Neural crest cell (in vitro differentiated cells): ENCODE data around the gene PRR14. TPM values are rescaled to one million over a fixed set of nuclear protein-coding genes. Genes with fewer than 3 reads are reported as not detected.

ENCODE experiments used
- DNase-seq: peaks from one replicate; pipeline ENCODE4 v3.0.0; 2021; ENCODE audit warnings: low read depth, mixed read lengths, low spot score
- H3K27ac Mint-ChIP-seq: one replicate; pipeline ENCODE4 v1.8.0; 2021; ENCODE audit warnings: mild to moderate bottlenecking, mixed read lengths; ENCODE audit not compliant: unreplicated experiment
- H3K27me3 Mint-ChIP-seq: 2 replicates; pipeline ENCODE4 v1.8.0; 2021; ENCODE audit warnings: low read depth, mild to moderate bottlenecking, mixed read lengths
- H3K36me3 Mint-ChIP-seq: 2 replicates; pipeline ENCODE4 v1.8.0; 2021; ENCODE audit warnings: low read depth, mild to moderate bottlenecking, mixed read lengths
- H3K4me1 Mint-ChIP-seq: 2 replicates; pipeline ENCODE4 v1.8.0; 2021; ENCODE audit warnings: mixed read lengths
- H3K4me3 Mint-ChIP-seq: one replicate; pipeline ENCODE4 v1.8.0; 2021; ENCODE audit warnings: mild to moderate bottlenecking, mixed read lengths
- H3K9me3 Mint-ChIP-seq: 2 replicates; pipeline ENCODE4 v1.8.0; 2021; ENCODE audit warnings: mixed read lengths
- total RNA-seq: library from RNA; stranded (reverse); gene quantifications from 2 replicates; pipeline ENCODE4 v1.2.1, GENCODE V29; 2021
- TF ChIP-seq, protein P1 (sequence below): fragments of 200-600 bp; sonication (generic); conservative IDR thresholded peaks from 2 replicates; pipeline ENCODE4 v1.5.0; 2021; ENCODE audit warnings: antibody characterized with exemption, mild to moderate bottlenecking

Gene PRR14
- total RNA-seq, 1 donor from 2014 or later: 67.0 TPM

- no peak for DNase-seq
- peaks cover 22% of the 10 kb centered on the region for H3K4me1 Mint-ChIP-seq
- TF ChIP-seq, protein P1, sequence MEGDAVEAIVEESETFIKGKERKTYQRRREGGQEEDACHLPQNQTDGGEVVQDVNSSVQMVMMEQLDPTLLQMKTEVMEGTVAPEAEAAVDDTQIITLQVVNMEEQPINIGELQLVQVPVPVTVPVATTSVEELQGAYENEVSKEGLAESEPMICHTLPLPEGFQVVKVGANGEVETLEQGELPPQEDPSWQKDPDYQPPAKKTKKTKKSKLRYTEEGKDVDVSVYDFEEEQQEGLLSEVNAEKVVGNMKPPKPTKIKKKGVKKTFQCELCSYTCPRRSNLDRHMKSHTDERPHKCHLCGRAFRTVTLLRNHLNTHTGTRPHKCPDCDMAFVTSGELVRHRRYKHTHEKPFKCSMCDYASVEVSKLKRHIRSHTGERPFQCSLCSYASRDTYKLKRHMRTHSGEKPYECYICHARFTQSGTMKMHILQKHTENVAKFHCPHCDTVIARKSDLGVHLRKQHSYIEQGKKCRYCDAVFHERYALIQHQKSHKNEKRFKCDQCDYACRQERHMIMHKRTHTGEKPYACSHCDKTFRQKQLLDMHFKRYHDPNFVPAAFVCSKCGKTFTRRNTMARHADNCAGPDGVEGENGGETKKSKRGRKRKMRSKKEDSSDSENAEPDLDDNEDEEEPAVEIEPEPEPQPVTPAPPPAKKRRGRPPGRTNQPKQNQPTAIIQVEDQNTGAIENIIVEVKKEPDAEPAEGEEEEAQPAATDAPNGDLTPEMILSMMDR: no peak
- no peaks in the 10 kb centered on the region for H3K27me3 Mint-ChIP-seq
- H3K9me3 Mint-ChIP-seq: no peaks in the 10 kb centered on the region
- H3K27ac Mint-ChIP-seq: no peak overlapping the region
- peak overlapping the region; percentile 27 for H3K4me3 Mint-ChIP-seq
- H3K36me3 Mint-ChIP-seq: peaks cover 14% of the 10 kb centered on the region
Measured at GRCh38 chr16:30665830-30666190, 15.1 kb downstream of the PRR14 start.

- peak overlapping the region; percentile 50 for H3K27ac Mint-ChIP-seq
- H3K36me3 Mint-ChIP-seq: peaks cover 9% of the 10 kb centered on the region
- TF ChIP-seq, protein P1: no peak
- peaks cover 13% of the 10 kb centered on the region for H3K4me1 Mint-ChIP-seq
- no peaks in the 10 kb centered on the region for H3K27me3 Mint-ChIP-seq
- H3K9me3 Mint-ChIP-seq: no peaks in the 10 kb centered on the region
- DNase-seq: no peak
- no peak overlapping the region for H3K4me3 Mint-ChIP-seq
Measured at GRCh38 chr16:30666681-30667080, 15.9 kb downstream of the PRR14 start.

DNA sequence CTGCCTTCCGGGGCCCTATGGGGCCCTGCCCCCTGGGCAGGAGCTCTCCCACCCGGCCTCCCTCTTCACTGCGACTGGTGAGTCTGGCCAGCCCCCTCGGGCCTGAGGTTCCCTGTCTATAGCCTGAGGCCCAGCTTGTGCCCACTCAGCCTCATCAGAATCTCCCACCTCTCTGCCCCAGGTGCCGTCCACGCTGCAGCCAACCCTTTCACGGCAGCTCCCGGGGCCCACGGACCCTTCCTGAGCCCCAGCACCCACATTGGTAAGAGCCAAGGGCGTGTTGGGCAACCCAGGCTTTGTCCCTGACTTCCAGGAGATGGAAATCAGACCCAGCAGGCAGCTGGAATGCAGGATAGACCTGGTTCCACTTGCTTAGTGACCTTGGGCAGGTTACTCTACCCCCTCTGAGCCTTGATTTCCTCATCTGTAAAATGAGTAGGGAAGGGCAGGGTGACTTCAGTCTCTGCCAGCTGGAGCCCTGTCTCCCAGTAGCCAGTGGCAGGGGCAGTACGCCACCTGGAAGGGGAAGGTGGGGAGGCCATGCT lies 16.7 kb downstream of the PRR14 start:
- Mint-ChIP-seq H3K27ac (peak overlapping the region; percentile 43), H3K9me3 (no peaks in the 10 kb centered on the region), H3K27me3 (no peaks in the 10 kb centered on the region), H3K4me1 (peaks cover 9% of the 10 kb centered on the region), H3K4me3 (no peak overlapping the region), H3K36me3 (peaks cover 12% of the 10 kb centered on the region)
- TF ChIP-seq, protein P1: no peak
- DNase-seq: no peak

GRCh38 chr16:30668393-30668792 lies 17.6 kb downstream of the PRR14 start:
- Mint-ChIP-seq H3K27ac (no peak overlapping the region), H3K36me3 (peaks cover 8% of the 10 kb centered on the region), H3K4me1 (peaks cover 4% of the 10 kb centered on the region), H3K4me3 (no peak overlapping the region), H3K27me3 (no peaks in the 10 kb centered on the region), H3K9me3 (no peaks in the 10 kb centered on the region)
- TF ChIP-seq, protein P1: no peak
- DNase-seq: no peak

DNA sequence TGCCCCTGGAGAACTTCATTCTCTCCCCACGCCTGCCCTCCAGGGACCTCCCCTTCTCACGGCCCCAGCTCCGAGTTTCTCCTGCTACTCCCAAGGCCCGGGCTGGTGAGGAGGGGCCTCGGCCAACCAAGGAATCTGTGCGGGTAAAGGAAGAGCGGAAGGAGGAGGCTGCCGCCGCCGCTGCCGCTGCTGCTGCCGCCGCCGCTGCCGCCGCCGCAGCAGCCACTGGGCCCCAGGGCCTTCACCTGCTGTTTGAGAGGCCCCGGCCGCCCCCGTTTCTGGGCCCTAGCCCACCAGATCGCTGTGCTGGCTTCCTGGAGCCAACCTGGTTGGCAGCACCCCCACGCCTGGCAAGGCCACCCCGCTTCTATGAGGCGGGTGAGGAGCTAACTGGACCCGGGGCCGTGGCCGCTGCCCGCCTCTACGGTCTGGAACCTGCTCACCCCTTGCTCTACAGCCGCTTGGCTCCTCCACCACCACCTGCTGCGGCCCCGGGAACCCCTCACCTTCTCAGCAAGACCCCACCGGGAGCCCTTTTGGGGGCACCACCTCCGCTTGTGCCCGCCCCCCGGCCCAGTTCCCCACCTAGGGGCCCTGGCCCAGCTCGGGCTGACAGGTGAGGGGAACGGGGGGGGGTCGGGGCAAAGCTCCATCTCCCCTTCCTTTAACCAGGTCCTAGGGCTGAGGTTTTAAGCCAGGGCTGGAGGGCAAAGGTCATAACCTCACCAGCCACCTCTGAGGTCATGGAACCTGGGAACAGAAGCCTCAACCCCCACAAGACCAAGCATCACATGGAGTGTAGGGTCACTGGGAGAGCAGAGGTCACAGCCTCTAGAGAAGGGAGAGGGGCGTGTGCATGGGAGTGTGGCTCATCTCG lies 18.5 kb downstream of the PRR14 start:
- H3K4me3 Mint-ChIP-seq: no peak overlapping the region
- peaks cover 7% of the 10 kb centered on the region for H3K36me3 Mint-ChIP-seq
- H3K27me3 Mint-ChIP-seq: no peaks in the 10 kb centered on the region
- no peak overlapping the region for H3K27ac Mint-ChIP-seq
- DNase-seq: no peak
- TF ChIP-seq, protein P1: no peak
- no peaks in the 10 kb centered on the region for H3K9me3 Mint-ChIP-seq
- H3K4me1 Mint-ChIP-seq: no peaks in the 10 kb centered on the region
